ENCODE measurements around the gene CLCN4.

Gene CLCN4

GRCh38 chrX:10128386-10128785 is 28.4 kb upstream of the CLCN4 start:
- H3K27ac ChIP-seq: no peak overlapping the region
- no peaks in the 10 kb centered on the region for H3K27me3 ChIP-seq
- H3K4me3 ChIP-seq: no peak overlapping the region
- H3K4me1 ChIP-seq: peaks cover 0 to under 1% (median 0%) of the 10 kb centered on the region in 4 donors
- no peak for TF ChIP-seq CTCF (IDR thresholded peaks at IDR 0.05)
- intact Hi-C loops (cut with DNase I; ENCODE audit: low total_unique reads): loop anchor here (10.0 kb wide), 1 partner anchor 244 kb away; no protein-coding TSS in a partner anchor
- peaks cover 5 to 55% (median 34%) of the 10 kb centered on the region in 3 donors for H3K36me3 ChIP-seq
- no peak for DNase-seq
- no peaks in the 10 kb centered on the region for H3K9me3 ChIP-seq

GRCh38 chrX:10129229-10129628 is 27.5 kb upstream of the CLCN4 start:
- no peaks in the 10 kb centered on the region for H3K9me3 ChIP-seq
- H3K36me3 ChIP-seq: peaks cover 5 to 56% (median 41%) of the 10 kb centered on the region in 3 donors
- H3K4me1 ChIP-seq: no peaks in the 10 kb centered on the region
- no peaks in the 10 kb centered on the region for H3K27me3 ChIP-seq
- H3K4me3 ChIP-seq: no peak overlapping the region
- TF ChIP-seq CTCF (IDR thresholded peaks at IDR 0.05): no peak
- DNase-seq: no peak
- H3K27ac ChIP-seq: no peak overlapping the region
- intact Hi-C loops (cut with DNase I; ENCODE audit: low total_unique reads): loop anchor here (10.0 kb wide), 1 partner anchor 244 kb away; no protein-coding TSS in a partner anchor

- Histone ChIP-seq H3K27ac (no peak overlapping the region), H3K4me1 (no peaks in the 10 kb centered on the region), H3K27me3 (no peaks in the 10 kb centered on the region), H3K36me3 (peaks cover 5 to 58% (median 50%) of the 10 kb centered on the region in 3 donors), H3K4me3 (no peak overlapping the region), H3K9me3 (no peaks in the 10 kb centered on the region)
- no peak for DNase-seq
- intact Hi-C loops (cut with DNase I; ENCODE audit: low total_unique reads): no loop called here
- no peak for TF ChIP-seq CTCF (IDR thresholded peaks at IDR 0.05)
Observed at GRCh38 chrX:10130354-10130753, 26.4 kb upstream of the CLCN4 start.

GRCh38 chrX:10133980-10134676 is 22.6 kb upstream of the CLCN4 start:
- no peak overlapping the region for H3K27ac ChIP-seq
- intact Hi-C loops (cut with DNase I; ENCODE audit: low total_unique reads): no loop called here
- no peaks in the 10 kb centered on the region for H3K9me3 ChIP-seq
- H3K27me3 ChIP-seq: no peaks in the 10 kb centered on the region
- no peak overlapping the region for H3K4me3 ChIP-seq
- H3K4me1 ChIP-seq: no peaks in the 10 kb centered on the region
- H3K36me3 ChIP-seq: peaks cover 5 to 66% (median 56%) of the 10 kb centered on the region in 3 donors
- TF ChIP-seq CTCF (IDR thresholded peaks at IDR 0.05): no peak
- DNase-seq: no peak

- peaks cover 8 to 65% (median 54%) of the 10 kb centered on the region in 3 donors for H3K36me3 ChIP-seq
- no peaks in the 10 kb centered on the region for H3K9me3 ChIP-seq
- no peak overlapping the region for H3K27ac ChIP-seq
- H3K27me3 ChIP-seq: no peaks in the 10 kb centered on the region
- no peaks in the 10 kb centered on the region for H3K4me1 ChIP-seq
- no peak for TF ChIP-seq CTCF (IDR thresholded peaks at IDR 0.05)
- DNase-seq: no peak
- no peak overlapping the region for H3K4me3 ChIP-seq
- intact Hi-C loops (cut with DNase I; ENCODE audit: low total_unique reads): no loop called here
Observed at GRCh38 chrX:10134921-10135320, 21.9 kb upstream of the CLCN4 start.
